Glutamatergic neuron (in vitro differentiated cells): ENCODE results near the gene GNG4. TPM values are rescaled to one million over a fixed set of nuclear protein-coding genes. Genes with fewer than 3 reads are reported as not detected.
"Not testable (repeated sequence)": the region's sequence is repeated elsewhere in the genome, so short reads cannot be mapped to it uniquely, and the experiment has no call there.

ENCODE experiments used
- DNase-seq: peaks from one replicate; pipeline ENCODE4 v3.0.0; 2022
- H3K27ac Mint-ChIP-seq: one replicate; pipeline ENCODE4 v1.8.0; 2020; ENCODE audit warnings: mild to moderate bottlenecking, mixed read lengths, inconsistent platforms; ENCODE audit not compliant: unreplicated experiment
- H3K27me3 Mint-ChIP-seq: one replicate; pipeline ENCODE4 v1.8.0; 2020; ENCODE audit warnings: mild to moderate bottlenecking, moderate library complexity, mixed read lengths, inconsistent platforms; ENCODE audit not compliant: unreplicated experiment
- H3K36me3 Mint-ChIP-seq: one replicate; pipeline ENCODE4 v1.8.0; 2020; ENCODE audit warnings: mild to moderate bottlenecking, mixed read lengths, inconsistent platforms; ENCODE audit not compliant: unreplicated experiment
- H3K4me1 Mint-ChIP-seq: one replicate; pipeline ENCODE4 v1.8.0; 2020; ENCODE audit warnings: mild to moderate bottlenecking, low read depth, mixed read lengths, inconsistent platforms; ENCODE audit not compliant: unreplicated experiment
- H3K4me3 Mint-ChIP-seq: one replicate; pipeline ENCODE4 v1.8.0; 2020; ENCODE audit warnings: mild to moderate bottlenecking, mixed read lengths, inconsistent platforms; ENCODE audit not compliant: unreplicated experiment
- H3K9me3 Mint-ChIP-seq: one replicate; pipeline ENCODE4 v1.8.0; 2020; ENCODE audit warnings: mild to moderate bottlenecking, moderate library complexity, mixed read lengths, inconsistent platforms; ENCODE audit not compliant: unreplicated experiment
- CTCF ChIP-seq: fragments of 200-600 bp; sonication (generic); IDR thresholded peaks from one replicate; pipeline ENCODE4 v1.5.0; 2021; ENCODE audit not compliant: partially characterized antibody, unreplicated experiment
- total RNA-seq: library from RNA; stranded (reverse); fragmentation: NEBNext Ultra II Directional; extraction: Animal tissue kit (Norgen Biotek cat#: 25700); gene quantifications from one replicate; pipeline ENCODE4 v1.2.1, GENCODE V29; 2021; ENCODE audit not compliant: unreplicated experiment

GNG4 gene
- total RNA-seq, 1 donor from 2014 or later = 124 TPM

- H3K36me3 Mint-ChIP-seq = no peaks in the 10 kb centered on the region
- no peak for TF ChIP-seq CTCF
- H3K27ac Mint-ChIP-seq = no peak overlapping the region
- no peak for DNase-seq
- H3K27me3 Mint-ChIP-seq = peaks cover 14% of the 10 kb centered on the region
- peak overlapping the region; percentile 84 for H3K4me3 Mint-ChIP-seq
- H3K9me3 Mint-ChIP-seq = peaks cover 15% of the 10 kb centered on the region
- peaks cover 10% of the 10 kb centered on the region for H3K4me1 Mint-ChIP-seq
Observed at GRCh38 chr1:235651170-235651806, 1.7 kb upstream of the GNG4 start.

- Mint-ChIP-seq H3K36me3 (no peaks in the 10 kb centered on the region), H3K4me3 (peak overlapping the region; percentile 84), H3K27me3 (peaks cover 14% of the 10 kb centered on the region), H3K27ac (peak overlapping the region; percentile 78), H3K4me1 (peaks cover 16% of the 10 kb centered on the region), H3K9me3 (peaks cover 17% of the 10 kb centered on the region)
- no peak for TF ChIP-seq CTCF
- DNase-seq = peak; percentile 73
Observed at GRCh38 chr1:235650341-235651169, 971 bp upstream of the GNG4 start.

GRCh38 chr1:235648954-235649367 lies 623 bp downstream of the GNG4 start:
- H3K9me3 Mint-ChIP-seq = peaks cover 19% of the 10 kb centered on the region
- H3K27ac Mint-ChIP-seq = peak overlapping the region; percentile 95
- no peaks in the 10 kb centered on the region for H3K36me3 Mint-ChIP-seq
- H3K4me3 Mint-ChIP-seq = peak overlapping the region; percentile 99
- H3K4me1 Mint-ChIP-seq = peaks cover 28% of the 10 kb centered on the region
- TF ChIP-seq CTCF = no peak
- peaks cover 14% of the 10 kb centered on the region for H3K27me3 Mint-ChIP-seq
- DNase-seq = peak; percentile 48

- Mint-ChIP-seq H3K27me3 (peaks cover 14% of the 10 kb centered on the region), H3K36me3 (no peaks in the 10 kb centered on the region), H3K27ac (peak overlapping the region; percentile 95), H3K9me3 (peaks cover 19% of the 10 kb centered on the region), H3K4me3 (peak overlapping the region; percentile 99), H3K4me1 (peaks cover 32% of the 10 kb centered on the region)
- TF ChIP-seq CTCF = no peak
- peak; percentile 63 for DNase-seq
Observed at GRCh38 chr1:235648407-235648907, 1.1 kb downstream of the GNG4 start.

GRCh38 chr1:235647537-235647936 lies 2.0 kb downstream of the GNG4 start:
- Mint-ChIP-seq H3K4me3 (peak overlapping the region; percentile 99), H3K27ac (peak overlapping the region; percentile 9), H3K4me1 (peaks cover 40% of the 10 kb centered on the region), H3K9me3 (peaks cover 21% of the 10 kb centered on the region), H3K27me3 (peaks cover 13% of the 10 kb centered on the region)
- DNase-seq, H3K36me3 Mint-ChIP-seq: not testable (repeated sequence)
